Left lobe of liver (tissue), 2 donors: Measurements from ENCODE around the gene PIGP. TPM values are rescaled to one million over a fixed set of nuclear protein-coding genes. Genes with fewer than 3 reads are reported as not detected.
"Not testable (repeated sequence)": the region's sequence is repeated elsewhere in the genome, so short reads cannot be mapped to it uniquely, and the experiment has no call there.

Source experiments
- ATAC-seq: fragments of 200-7000 bp; cut with Tn5 transposase; one replicate; pipeline ENCODE4 v1.9.1; 2020; ENCODE audit warnings: mild to moderate bottlenecking, moderate library complexity
- DNase-seq: peaks from one replicate; pipeline ENCODE4 v3.0.0-alpha.2; 2020; ENCODE audit warnings: low spot score
- total RNA-seq: library from RNA; stranded (reverse); gene quantifications from one replicate; pipeline ENCODE4 v1.2.1, GENCODE V29; 2021
- donor health status: DM: no; HTN: no; CAD: no; lungs with moderate emphysema.
- donor health status: DM: no; HTN: yes; CAD: no.

The PIGP gene
- total RNA-seq, 1 donor from 2014 or later = 13.6 TPM

DNA sequence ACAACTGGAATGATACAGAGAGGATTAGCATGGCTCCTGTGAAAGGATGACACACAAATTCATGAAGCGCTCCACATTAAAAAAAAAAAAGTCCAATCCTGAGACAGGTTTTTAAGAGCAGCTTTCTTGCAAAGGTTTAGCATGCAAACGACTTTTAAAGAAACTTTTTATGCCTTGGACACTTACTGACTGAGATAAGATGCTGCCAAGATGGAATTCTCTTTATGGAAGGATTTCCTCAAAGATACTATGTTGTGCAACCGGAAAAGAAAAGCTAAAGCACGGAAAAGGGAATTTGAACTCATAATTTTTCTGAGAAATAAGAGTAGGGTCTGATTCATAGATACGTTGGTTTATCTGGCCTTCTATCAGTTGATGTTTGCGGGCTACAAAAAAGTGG, 27.3 kb downstream of the PIGP start:
- no peak for ATAC-seq
- no peak for DNase-seq

DNA sequence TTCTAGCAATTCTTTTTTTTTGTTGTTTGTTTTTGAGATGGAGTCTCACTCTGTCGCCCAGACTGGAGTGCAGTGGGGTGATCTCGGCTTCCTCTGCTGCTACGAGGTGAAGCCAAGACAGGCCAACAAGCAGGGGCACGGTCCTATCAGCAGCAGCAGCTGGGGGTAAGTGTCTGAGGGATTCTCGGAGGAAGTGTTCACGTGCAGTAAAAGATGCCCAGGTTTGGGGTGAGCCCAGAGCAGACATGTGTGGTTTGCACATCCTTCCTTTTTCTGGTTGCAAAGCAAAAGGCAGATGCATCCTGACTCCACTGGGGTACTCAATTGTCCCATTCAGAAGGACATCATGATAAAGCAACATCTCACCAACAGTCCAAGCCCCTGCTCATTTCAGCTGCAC, 27.7 kb downstream of the PIGP start:
- ATAC-seq = no peak
- no peak for DNase-seq

DNA sequence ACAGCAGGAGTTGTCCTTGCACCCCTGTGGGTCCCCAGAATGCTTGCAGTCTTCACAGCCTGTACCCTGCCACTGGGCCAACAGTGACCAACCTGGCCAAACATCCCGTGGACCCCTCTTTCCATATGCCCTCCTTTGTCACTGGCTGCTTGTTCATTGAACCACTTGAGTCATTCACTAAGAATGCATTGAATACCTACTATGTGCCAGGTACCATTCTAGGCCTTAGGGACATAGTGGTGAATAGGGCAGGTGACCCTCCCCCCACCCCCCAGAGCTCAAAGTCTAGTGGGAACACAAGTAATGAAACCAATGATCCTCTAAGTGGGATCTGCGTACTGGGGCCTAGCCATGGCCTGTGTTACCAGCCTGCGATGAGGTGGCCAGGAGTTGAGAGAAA, 28.2 kb downstream of the PIGP start:
- ATAC-seq = no peak
- no peak for DNase-seq

DNA sequence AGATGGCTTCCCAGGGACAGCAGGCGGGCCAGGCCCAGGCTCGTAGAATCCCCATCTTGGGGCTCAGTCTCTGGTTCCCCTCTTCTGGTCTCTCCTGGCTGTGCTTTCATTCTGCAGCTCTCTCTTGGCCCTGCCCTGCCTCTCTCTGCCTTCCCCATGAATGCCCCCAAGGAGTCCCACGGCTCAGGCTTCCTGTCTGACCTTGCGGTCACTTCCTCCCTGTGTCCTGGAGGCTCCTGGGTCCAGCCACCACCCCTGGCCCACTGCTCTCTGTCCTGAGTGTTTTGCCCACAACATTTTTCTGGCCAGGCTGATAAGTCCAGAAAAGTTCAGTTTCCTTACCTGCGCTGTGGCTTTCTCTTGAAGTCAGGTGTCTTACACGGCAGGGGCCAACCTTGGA, 29.1 kb downstream of the PIGP start:
- peak; percentile 42 for ATAC-seq
- no peak for DNase-seq

DNA sequence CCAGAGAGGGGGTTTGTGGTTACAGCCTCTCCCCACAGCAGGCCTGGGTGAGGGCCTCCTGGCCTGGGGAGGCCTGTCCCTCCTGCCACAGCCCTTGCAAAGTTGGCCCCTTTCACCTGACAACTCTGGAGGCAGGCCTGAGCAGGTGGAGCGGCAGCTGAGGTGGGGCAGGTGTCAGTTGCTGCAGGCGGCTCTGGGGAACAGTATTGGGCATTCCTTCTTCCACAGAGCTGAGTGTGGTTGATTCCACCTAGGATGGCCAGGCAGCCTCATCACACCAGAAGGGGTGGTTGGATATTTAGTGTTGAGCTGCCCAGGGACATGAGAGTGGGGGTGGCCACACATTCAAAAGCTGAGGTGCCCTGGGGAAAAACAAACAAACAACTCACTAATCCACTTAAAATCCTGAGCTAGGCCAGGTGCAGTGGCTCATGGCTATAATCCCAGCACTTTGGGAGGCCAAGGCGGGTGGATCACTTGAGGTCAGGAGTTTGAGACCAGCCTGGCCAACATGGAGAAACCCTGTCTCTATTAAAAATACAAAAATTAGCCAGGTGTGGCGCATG, 31.1 kb downstream of the PIGP start:
- no peak for ATAC-seq
- no peak for DNase-seq

DNA sequence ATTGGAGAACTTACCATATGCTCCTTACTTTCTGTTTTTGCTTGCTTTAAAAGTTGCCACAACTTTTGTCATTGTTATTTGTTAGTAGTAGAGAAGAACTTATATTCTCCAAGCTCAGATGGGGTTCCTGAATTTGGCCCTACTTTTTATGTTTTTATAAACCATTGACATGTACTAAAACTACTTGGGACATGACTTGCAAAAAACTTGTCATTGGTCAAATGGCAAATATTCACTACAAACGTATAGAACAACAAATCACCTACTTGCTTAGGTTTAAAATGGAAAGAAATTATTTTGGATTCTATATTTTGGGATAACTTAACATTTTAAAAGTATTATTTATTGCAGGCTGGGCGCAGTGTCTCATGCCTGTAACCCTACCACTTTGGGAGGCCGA, 32.7 kb downstream of the PIGP start:
- DNase-seq (no peak), ATAC-seq (no peak)

DNA sequence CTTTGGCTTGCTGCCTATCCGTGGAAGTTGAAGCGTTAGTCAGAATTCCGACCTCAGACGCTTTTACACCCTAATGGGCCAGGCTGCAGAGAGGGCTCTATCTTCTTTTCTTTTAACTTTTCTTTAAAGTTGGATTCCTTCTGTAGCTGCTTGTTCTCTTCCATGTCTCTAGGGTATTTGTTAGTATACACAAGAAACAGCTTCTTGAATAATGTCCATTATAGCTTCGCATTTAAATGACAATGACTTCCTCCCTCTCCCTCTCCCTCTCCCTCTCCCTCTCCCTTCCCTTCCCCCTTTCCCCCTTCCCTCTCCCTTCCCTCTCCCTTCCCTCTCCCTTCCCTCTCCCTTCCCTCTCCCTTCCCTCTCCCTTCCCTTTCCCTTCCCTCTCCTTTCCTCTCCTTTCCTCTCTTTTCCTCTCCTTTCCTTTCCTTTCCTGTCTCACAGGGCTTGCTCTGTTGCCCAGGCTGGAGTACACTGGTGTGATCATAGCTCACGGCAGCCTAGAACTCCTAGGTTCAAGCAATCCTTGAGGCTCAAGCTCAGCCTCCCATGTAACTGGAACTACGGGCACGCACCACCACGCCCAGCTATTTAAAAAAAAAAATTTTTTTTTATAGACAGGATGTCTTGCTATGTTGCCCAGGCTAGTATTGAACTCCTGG, 33.3 kb downstream of the PIGP start:
- ATAC-seq (no peak), DNase-seq (no peak)

DNA sequence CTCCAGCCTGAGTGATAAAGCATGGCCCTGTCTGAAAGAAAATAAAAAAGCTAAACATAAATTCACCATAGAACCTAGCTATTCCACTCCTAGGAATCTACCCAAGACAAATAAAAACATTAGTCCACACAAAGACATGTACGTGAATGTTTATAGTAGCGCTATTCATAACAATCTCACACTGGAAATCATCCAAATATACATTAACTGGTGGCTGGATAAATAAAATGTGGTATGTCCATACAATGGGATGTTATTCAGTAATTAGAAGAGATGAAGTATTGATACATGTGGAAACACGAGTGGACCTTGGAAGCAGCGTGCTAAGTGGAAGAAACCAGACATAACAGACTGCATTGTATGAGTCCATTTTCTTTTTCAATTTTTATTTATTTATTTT, 36.7 kb downstream of the PIGP start:
- ATAC-seq (no peak), DNase-seq (no peak)

DNA sequence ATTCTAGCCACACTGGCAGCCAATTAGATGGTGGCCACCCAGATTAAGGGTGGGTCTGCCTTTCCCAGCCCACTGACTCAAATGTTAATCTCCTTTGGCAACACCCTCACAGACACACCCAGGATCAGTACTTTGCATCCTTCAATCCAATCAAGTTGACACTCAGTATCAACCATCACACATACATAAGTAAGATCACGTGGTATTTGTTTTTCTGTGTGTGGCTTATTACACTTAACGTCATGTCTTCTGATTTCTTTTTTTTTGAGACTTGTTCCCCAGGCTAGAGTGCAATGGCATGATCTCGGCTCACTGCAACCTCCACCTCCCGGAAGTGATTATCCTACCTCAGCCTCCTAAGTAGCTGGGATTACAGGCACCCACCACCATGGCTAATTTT, 38.5 kb downstream of the PIGP start:
- not testable (repeated sequence) for DNase-seq, ATAC-seq

DNA sequence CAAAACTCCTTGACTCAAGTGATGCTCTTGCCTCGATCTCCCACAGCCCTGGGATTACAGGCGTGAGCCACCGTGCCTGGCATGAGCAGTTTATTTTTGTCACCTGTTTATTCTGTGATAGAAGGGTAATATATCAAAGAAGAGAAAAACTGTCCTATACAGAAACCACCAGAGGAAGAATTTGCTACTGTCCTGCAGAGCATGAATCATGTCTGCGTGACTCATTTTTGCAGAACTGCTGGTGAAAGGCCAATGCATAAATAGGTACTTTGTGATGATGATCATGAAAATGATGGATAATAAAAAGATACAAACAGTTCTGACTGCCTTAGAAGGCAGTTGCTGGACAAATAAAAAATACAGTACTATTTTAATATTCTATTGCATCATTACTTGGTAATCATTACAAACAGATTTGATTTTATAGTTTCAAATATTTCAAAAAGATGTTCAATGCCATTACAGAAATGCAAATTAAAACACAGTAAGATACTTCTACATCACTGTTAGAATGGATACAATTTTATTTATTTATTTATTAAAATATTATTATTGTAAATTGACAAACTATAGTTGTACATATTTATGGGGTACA, 39.9 kb downstream of the PIGP start:
- ATAC-seq (no peak), DNase-seq (no peak)

DNA sequence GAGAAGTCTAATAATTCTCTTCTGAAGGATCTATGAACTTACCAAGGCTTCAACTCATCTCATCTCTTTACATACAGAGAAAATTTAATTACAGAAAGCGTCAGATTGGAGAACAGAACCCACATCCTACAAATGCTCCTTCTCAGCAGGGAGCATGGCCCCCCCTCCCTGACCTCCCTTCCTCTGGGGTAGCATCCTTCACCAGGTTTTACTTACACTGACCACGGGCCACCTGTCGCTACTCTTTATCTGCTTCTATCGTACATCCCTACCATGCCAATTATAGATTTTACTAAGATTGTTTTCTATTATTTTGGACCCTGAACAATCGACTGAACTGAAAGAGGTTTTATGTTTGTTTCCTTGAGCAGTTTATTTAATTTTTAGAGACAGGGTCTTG, 40.6 kb downstream of the PIGP start:
- ATAC-seq = no peak
- DNase-seq = no peak

DNA sequence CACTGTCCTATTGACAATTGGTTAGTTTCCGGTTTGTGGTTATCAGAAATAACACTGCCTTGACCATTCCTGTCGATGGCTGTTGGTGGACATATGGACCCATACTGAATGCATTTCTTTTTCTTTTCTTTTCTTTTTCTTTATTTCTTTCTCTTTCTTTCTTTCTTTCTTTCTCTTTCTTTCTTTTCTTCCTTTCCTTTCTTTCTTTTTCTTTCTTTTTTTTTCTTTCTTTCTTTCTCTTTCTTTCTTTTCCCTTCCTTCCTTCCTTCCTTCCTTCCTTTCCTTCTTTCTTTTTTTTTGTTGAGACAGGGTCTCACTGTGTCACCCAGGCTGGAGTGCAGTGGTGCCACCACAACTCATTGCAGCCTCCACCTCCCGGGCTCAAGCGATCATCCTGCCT, 42.0 kb downstream of the PIGP start:
- ATAC-seq (no peak), DNase-seq (no peak)

DNA sequence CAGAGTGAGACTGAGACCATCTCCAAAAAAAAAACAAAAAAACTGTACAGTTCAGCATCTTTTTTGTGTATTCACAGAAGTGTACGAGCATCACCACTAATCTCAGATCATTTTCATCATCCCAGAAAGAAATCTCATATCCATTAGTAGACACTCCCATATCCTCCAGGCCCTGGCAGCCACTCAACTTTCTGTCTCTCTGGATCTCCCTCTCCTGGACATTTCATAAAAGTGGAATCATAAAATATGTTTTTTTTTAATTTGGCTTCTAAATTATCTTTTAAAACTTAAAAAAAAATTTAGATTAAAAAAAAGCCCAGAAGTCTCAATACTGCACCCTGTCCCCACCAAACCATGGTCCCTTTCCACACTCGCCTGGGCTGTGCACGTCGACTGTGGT, 44.3 kb downstream of the PIGP start:
- DNase-seq = no peak

DNA sequence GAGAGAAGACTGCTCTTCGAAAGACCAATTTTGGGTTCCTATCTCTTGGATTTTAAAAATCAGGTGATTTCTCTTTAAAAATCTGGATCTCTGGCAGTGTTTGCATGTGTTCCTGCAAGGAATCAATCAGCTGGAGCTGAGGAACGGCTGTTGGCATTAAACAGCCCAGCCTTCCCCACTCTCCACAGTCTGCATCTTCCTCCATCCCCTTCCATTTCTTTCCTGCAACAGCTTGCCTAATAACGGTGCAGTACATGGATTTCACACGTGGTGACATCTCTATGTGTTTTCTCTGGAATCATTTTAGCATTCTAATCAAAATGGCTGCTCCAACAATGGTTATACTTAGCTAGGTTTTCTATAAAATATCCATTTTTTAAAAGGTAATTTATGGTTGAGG, 46.4 kb downstream of the PIGP start:
- DNase-seq (no peak), ATAC-seq (no peak)

More for the DNA sequence above, 44.3 kb downstream of the PIGP start:
- ATAC-seq = no peak

DNA sequence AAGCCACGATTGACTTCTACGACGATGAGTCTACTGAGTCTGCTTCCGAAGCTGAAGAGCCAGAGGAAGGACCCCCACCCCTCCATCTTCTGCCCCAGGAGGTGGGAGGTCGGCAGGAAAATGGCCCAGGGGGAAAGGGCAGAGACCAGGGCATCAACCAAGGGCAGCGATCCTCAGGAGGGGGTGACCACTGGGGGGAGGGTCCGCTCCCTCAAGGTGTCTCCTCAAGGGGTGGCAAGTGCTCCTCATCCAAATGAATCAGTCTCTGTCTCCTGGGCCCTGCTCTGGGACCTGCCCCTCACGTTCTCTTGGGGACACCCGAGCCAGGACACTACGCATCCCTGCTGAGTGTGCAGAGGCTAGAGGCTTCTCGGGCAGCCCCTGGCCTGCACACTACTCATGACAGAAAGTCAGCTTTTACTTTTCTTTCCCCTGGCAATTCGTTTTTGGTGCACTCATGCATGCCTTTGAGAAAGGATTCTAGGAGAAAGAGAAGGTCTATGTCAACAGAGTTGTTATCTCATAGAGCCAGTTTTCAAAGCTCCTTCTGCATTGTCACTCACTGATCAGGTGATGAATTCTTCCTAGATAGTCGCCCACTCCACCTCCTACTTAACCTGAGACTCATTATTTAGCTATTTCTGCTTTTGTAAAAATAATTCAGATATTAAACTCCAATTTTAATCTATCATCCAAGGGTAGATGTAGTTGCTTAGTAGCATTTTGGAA, 54.8 kb downstream of the PIGP start:
- ATAC-seq (no peak), DNase-seq (no peak)

Other genes with a start within 250 kb of the PIGP start
- gene HLCS, start 106.4 kb downstream of the PIGP start, total RNA-seq = 16.4 TPM
- gene RIPPLY3, start 66.4 kb downstream of the PIGP start, total RNA-seq = not detected
- 50.5 TPM for gene TTC3, start 183 bp upstream of the PIGP start, total RNA-seq
- 27.7 TPM for gene VPS26C, start 194.3 kb upstream of the PIGP start, total RNA-seq